Colonic mucosa (tissue), 4 donors: ENCODE measurements around the gene RFPL3. TPM values are rescaled to one million over a fixed set of nuclear protein-coding genes. Genes with fewer than 3 reads are reported as not detected.
"Not testable (repeated sequence)": the region's sequence is repeated elsewhere in the genome, so short reads cannot be mapped to it uniquely, and the experiment has no call there.

ENCODE experiments used
- DNase-seq: peaks from one replicate; pipeline ENCODE4 v3.0.0-alpha.2; 2020
- H3K27ac ChIP-seq: fragments of 200-600 bp; one replicate; pipeline ENCODE4 v1.8.0; 2021
- H3K27me3 ChIP-seq: fragments of 200-600 bp; one replicate; pipeline ENCODE4 v1.8.0; 2021
- H3K36me3 ChIP-seq: fragments of 200-600 bp; one replicate; pipeline ENCODE4 v1.8.0; 2021
- H3K4me1 ChIP-seq: fragments of 200-600 bp; one replicate; pipeline ENCODE4 v1.8.0; 2021; ENCODE audit warnings: mild to moderate bottlenecking
- H3K4me3 ChIP-seq: fragments of 200-600 bp; one replicate; pipeline ENCODE4 v1.8.0; 2021
- H3K9ac ChIP-seq, 2 donors: one replicate each; pipeline ENCODE4 v1.7.0; 2013; ENCODE audit warnings: control low read depth in 2 of 2, low read depth in 2 of 2, low read length in 2 of 2
- H3K9me3 ChIP-seq: fragments of 200-600 bp; one replicate; pipeline ENCODE4 v1.8.0; 2021
- intact Hi-C: fragments of 100-400 bp; cut with DNase I; formaldehyde crosslinking; loops from one replicate; pipeline ENCODE4 v1.14.1; 2022
- total RNA-seq, 2 donors: library from RNA; stranded (reverse); fragmentation: NEBNext Ultra II Directional in 1 of 2; extraction: Animal tissue kit (Norgen Biotek cat#: 25700) in 1 of 2; gene quantifications; one replicate each; pipeline ENCODE4 v1.2.1, GENCODE V29; 2021
- TF ChIP-seq, protein P1 (sequence below): fragments of 200-600 bp; IDR thresholded peaks from one replicate; pipeline ENCODE4 v1.8.0; 2022; ENCODE audit warnings: antibody characterized with exemption, mild to moderate bottlenecking
- donor health status: healthy.
- donor health status: DM: no; HTN: no; CAD: no.
- donor health status: DM: no; HTN: no; CAD: no.

The RFPL3 gene
- total RNA-seq, 2 donors from 2014 or later: not detected

GRCh38 chr22:32341122-32341740 lies 16.4 kb upstream of the RFPL3 start:
- Histone ChIP-seq H3K4me1 (no peaks in the 10 kb centered on the region), H3K27me3 (no peaks in the 10 kb centered on the region), H3K9me3 (no peaks in the 10 kb centered on the region), H3K27ac (no peak overlapping the region), H3K4me3 (no peak overlapping the region), H3K9ac (no peak overlapping the region), H3K36me3 (no peaks in the 10 kb centered on the region)
- DNase-seq: no peak
- TF ChIP-seq, protein P1, sequence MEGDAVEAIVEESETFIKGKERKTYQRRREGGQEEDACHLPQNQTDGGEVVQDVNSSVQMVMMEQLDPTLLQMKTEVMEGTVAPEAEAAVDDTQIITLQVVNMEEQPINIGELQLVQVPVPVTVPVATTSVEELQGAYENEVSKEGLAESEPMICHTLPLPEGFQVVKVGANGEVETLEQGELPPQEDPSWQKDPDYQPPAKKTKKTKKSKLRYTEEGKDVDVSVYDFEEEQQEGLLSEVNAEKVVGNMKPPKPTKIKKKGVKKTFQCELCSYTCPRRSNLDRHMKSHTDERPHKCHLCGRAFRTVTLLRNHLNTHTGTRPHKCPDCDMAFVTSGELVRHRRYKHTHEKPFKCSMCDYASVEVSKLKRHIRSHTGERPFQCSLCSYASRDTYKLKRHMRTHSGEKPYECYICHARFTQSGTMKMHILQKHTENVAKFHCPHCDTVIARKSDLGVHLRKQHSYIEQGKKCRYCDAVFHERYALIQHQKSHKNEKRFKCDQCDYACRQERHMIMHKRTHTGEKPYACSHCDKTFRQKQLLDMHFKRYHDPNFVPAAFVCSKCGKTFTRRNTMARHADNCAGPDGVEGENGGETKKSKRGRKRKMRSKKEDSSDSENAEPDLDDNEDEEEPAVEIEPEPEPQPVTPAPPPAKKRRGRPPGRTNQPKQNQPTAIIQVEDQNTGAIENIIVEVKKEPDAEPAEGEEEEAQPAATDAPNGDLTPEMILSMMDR: no peak
- intact Hi-C loops: no loop called here

DNA sequence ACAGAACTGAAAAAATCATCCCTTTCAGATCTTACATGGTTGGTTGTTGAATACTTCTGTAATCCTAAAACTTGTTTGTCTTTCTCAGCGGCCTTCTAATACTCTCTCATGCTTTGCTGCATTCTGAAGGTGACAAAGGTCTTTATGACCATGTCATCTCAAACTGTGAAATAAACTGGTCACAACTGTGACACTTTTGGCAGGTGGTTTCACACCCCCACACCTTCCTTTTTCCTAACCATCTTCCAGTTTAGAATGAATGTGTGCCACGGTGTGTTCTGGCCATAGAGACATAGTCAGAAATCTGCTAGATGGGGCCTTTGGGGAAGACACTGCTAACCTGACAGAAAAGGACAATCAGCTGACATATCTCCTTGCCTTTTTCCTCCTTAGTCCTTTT lies 14.7 kb upstream of the RFPL3 start:
- Histone ChIP-seq H3K4me1 (no peaks in the 10 kb centered on the region), H3K9ac (no peak overlapping the region), H3K36me3 (no peaks in the 10 kb centered on the region), H3K4me3 (no peak overlapping the region), H3K9me3 (no peaks in the 10 kb centered on the region), H3K27me3 (no peaks in the 10 kb centered on the region), H3K27ac (no peak overlapping the region)
- intact Hi-C loops: no loop called here
- TF ChIP-seq, protein P1: no peak
- DNase-seq: no peak

DNA sequence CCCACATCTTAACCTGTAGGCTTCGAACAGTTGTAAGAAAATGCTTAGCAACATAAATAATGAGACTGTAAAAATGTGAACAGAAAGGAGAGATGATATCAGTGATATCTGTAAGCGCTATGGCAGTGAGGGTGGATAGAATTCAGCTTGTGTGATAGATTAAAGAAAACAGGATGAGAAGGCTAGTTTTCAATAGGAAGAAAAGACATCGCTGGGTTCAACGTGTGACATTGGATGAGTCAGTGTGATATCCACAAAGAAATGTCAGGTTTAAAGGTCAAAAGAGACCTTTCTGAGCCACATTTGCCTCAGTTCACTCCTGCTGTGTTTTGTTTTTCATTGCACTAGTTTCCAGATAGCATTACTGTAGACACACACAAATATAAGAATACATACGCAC lies 13.7 kb upstream of the RFPL3 start:
- Histone ChIP-seq H3K36me3 (no peaks in the 10 kb centered on the region), H3K27ac (no peak overlapping the region), H3K27me3 (no peaks in the 10 kb centered on the region), H3K9me3 (no peaks in the 10 kb centered on the region), H3K4me1 (no peaks in the 10 kb centered on the region), H3K4me3 (no peak overlapping the region), H3K9ac (no peak overlapping the region)
- TF ChIP-seq, protein P1: no peak
- no peak for DNase-seq
- intact Hi-C loops: no loop called here

DNA sequence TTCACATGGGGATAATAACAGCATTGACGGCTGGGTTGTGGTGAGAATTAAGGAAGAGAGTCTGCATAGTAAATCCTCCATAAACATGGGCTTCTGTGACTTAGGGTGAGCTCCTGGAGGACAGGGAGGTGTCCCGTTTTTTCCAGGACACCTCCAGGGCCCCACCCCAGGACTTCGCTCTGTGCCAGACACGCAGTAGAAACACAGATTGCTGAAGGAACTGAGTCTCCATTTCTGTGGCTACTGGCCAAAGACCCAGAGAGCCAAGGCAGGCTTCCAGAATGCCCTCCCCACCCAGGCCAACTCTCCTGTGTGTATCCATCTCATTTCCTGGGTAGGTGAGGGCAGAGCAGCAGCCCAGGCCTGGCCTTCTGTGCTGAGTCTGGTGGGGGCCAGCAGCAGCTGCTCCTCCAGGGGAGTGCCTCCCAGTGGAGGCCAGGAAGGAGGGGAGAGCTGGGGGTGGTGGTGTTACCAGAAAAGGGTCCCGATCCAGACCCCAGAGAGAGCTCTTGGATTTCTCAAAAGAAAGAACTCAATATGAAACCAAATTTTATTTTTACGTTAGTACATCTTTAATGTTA lies 9.5 kb upstream of the RFPL3 start:
- Histone ChIP-seq H3K9ac (no peak overlapping the region), H3K4me3 (no peak overlapping the region), H3K27me3 (no peaks in the 10 kb centered on the region), H3K9me3 (no peaks in the 10 kb centered on the region), H3K4me1 (no peaks in the 10 kb centered on the region), H3K36me3 (no peaks in the 10 kb centered on the region), H3K27ac (no peak overlapping the region)
- intact Hi-C loops: no loop called here
- TF ChIP-seq, protein P1: no peak
- no peak for DNase-seq

- H3K4me1 ChIP-seq, DNase-seq, intact Hi-C loops: not testable (repeated sequence)
Measured at GRCh38 chr22:32351875-32352274, 5.8 kb upstream of the RFPL3 start.

GRCh38 chr22:32352681-32353080 lies 5.0 kb upstream of the RFPL3 start:
- intact Hi-C loops: no loop called here
- no peak overlapping the region for H3K27ac ChIP-seq
- TF ChIP-seq, protein P1: no peak

More at GRCh38 chr22:32351875-32352274, 5.8 kb upstream of the RFPL3 start:
- H3K9me3 ChIP-seq, H3K36me3 ChIP-seq, H3K27ac ChIP-seq, H3K4me3 ChIP-seq, H3K9ac ChIP-seq, H3K27me3 ChIP-seq: not testable (repeated sequence)

More at GRCh38 chr22:32352681-32353080, 5.0 kb upstream of the RFPL3 start:
- Histone ChIP-seq H3K9ac (no peak overlapping the region), H3K36me3 (no peaks in the 10 kb centered on the region), H3K27me3 (no peaks in the 10 kb centered on the region), H3K4me1 (no peaks in the 10 kb centered on the region), H3K4me3 (no peak overlapping the region), H3K9me3 (no peaks in the 10 kb centered on the region)
- DNase-seq: no peak
